HK-2 (cell line): Measurements from ENCODE around the gene RNF20.
"Not testable (repeated sequence)": the region's sequence is repeated elsewhere in the genome, so short reads cannot be mapped to it uniquely, and the experiment has no call there.

Experiments
- DNase-seq: peaks from one replicate; pipeline ENCODE4 v3.0.0-alpha.2; 2018; ENCODE audit not compliant: unreplicated experiment

RNF20 gene, protein sequence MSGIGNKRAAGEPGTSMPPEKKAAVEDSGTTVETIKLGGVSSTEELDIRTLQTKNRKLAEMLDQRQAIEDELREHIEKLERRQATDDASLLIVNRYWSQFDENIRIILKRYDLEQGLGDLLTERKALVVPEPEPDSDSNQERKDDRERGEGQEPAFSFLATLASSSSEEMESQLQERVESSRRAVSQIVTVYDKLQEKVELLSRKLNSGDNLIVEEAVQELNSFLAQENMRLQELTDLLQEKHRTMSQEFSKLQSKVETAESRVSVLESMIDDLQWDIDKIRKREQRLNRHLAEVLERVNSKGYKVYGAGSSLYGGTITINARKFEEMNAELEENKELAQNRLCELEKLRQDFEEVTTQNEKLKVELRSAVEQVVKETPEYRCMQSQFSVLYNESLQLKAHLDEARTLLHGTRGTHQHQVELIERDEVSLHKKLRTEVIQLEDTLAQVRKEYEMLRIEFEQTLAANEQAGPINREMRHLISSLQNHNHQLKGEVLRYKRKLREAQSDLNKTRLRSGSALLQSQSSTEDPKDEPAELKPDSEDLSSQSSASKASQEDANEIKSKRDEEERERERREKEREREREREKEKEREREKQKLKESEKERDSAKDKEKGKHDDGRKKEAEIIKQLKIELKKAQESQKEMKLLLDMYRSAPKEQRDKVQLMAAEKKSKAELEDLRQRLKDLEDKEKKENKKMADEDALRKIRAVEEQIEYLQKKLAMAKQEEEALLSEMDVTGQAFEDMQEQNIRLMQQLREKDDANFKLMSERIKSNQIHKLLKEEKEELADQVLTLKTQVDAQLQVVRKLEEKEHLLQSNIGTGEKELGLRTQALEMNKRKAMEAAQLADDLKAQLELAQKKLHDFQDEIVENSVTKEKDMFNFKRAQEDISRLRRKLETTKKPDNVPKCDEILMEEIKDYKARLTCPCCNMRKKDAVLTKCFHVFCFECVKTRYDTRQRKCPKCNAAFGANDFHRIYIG

DNA sequence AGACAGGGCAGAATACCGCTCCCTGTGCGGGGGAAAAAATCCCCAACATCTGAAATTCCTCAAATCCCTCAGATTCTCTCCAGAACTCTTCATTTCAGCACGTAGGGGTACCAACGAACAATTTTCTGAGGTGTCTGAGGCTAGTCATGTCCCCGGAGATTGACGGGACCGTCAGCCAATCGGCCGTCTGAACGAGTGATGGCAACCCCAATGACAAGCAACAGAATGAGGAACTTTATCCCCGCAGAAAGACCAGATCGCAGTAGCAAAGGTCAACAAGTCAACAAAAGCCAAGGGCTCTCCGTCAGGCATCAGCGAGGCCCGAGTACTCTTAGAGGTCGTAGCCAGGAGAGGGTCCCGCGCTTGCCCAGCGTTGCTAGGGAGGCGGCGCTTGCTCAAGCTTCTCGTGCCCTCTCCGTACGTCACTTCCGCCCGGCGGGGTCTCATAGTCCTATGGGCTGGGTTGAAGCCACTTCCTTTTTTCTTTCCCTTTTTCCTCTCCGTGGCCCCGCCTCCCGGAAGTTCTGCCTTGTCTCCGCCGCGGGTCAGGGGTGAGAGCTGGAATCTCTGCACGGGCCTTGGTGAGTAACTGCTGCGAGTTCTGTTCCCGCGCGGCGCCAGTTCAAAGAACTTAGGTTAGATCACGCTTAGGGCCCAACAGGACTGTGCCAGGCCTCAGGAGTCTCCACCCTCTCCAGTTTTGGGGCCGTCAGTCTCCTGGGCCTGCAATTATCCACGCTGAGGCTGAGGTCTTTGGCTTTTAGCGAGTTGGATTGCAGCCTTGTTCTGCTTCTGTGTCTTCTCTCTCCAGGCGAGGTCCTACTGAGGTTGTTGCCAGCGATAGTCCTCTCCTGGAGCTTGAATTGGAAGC, at the start of gene RNF20:
TSS of gene RNF20 (plus strand) at position 520 of the 871 bp plus-strand sequence. CDS start 1,571 bp downstream, outside the sequence.
- peak; percentile 98 for DNase-seq

DNA sequence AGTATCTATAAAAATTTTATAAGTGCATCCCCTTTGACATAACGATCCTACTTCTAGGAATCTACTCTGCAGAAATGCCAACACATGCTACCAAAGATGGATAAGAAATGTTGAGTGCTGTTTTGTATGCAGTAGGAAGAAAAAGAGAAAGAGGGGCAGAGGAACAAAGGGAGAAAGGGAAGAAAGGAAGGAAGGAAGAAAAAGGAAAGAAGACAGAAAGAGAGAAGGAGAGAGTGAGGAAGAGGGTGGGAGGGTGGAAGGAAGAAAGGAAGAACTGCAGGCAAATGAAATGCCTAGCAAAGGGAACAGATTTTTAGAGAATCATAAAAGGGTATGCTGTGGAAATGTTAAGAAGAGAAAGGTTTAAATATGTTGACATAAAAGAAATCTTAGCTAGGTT, 49.6 kb upstream of the RNF20 start:
- no peak for DNase-seq

DNA sequence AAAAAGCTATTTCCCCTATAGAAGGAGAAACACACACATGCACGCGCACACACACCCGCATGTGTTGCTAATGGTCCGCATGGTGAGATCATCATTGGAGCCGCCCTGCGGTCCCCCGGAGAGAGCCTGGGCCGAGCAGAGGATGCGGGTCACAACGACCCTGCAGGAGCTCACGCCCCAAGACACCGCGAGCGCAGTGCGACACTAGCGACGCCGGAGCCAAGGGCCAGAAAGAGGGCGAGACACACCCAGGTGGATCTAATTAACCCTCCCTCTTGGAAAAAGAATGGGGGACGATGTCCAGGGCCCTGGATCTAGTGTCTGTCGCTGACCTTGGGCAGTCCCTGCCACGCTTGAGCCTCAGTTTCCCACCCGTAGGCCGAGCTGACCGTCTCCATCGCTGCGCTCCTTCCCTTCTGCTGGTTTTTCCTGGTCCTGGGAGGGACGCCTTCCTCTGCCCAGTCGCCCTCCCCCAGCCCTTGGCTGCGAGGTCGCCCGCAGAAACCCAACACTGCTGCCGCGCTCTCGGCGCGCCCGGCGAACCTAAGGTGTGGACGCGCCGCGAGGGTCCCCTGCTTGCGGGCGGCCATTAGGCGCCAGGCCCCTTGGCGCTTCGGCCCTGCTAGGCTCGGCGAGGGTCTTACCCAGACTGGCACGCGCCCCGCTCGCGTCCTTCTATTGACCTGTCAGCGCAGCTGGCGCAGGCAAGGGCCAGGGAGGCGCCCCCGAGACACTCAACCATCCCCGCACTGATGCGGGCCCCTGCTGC, 47.5 kb upstream of the RNF20 start:
- DNase-seq, result peak; percentile 11

DNA sequence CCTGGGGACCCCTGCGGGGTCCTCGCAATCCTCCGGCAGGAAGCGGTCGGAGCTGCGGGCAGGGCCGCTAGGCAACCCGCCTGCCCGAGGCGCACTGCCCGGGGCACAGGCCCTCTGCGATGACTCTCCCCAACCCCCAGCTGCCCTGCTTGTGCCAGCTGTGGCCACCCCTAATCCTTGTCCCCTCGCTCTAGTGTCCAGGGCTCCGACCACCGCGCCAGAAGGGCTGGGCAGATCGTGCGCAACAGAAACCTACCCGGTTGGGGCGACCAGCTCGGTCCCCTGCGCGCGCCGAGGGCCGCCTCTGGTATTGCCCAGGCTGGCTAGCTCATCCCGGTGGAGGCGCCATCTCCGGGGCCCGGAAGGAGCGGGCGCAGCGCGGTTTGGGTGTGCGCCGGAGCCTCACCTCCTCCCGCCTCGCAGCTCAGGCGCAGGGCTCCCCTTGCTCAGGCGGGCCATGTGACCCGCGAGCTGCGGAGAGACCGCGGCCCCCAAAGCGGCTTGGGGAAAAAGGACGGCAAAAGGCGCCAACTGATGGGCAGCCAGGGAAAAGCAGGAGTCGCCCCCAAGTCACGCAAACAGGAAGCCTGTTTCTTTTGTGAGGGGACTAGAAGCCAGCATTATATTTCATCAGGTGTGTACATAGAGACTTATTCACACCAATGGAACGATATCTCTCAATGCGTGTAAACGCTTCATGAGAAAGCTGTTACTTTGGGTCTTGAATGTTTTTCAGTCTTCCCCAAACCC, 46.8 kb upstream of the RNF20 start:
- DNase-seq, result peak; percentile 19

DNA sequence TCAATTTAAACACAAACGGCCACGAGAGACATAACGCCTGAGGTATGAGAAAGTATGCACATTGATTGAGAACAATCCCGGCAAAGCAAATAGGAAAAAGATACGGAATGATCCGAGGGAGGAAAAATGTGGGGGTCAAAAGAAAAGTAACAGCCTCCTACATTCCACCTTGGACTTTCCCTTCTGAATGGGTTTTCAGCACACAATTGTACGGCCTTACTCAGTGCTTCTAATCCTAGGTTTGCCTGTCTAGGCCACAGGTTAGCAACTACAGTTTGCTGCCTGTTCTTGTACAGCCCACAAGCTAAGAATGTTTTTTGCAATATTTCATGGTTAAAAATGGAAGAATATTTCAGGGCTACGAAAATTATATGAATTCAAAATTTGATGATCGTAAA, 46.2 kb upstream of the RNF20 start:
- no peak for DNase-seq

DNA sequence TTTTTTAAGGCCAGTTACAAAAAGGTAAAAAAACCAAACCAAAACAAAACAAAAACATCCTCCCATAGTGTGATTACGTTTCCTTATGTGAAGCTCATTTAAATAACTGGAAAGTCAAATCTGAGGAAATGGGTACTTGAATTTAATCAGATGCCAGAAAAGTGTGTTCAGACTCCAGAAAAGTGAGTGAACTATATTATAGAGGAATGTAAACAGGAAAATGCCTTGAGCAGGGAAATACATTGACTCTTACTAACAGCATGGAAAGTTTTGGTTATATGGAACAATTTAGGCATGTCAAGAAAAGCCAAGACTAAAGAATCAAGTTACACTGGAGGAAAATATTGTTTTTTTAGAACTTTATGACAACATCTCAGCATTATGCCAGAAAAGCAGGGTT, 37.8 kb upstream of the RNF20 start:
- no peak for DNase-seq

DNA sequence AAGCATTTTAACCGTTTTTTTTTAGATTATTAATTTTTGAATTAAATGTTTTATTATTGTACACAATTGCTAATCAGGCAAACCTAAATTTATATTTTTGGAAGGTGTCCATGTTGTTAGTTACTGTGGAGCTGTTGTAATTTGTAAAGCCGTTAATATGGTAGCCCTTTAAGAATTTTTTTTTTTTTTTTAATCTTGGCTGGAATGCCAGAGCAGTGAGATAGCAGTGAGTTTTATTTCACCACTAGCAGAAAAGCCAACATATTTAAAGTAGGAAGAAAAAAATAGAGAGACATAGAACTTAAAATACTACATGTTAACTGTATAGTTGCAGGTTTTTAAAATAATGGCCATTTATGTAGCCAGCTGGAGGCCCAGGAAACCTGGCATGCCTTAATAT, 35.3 kb upstream of the RNF20 start:
- no peak for DNase-seq

DNA sequence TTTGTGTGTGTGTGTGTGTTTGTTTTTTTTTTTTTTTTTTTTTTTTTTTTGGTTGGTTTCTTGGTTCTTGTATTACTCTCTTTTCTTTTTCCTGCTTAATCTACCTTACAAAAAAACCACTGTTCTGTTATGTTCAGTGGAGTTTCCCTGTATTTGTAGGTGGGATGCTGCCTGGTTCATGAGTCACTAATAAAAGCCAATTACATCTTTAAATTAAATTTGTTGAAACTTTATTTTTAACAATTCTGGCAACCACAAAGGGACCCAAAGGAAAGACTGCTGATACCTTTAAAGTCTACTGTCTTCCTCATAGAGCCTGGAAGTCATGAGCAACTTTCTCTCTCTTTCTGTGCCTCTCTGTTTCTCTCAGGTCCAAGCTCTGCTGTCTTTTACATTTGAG, 29.5 kb upstream of the RNF20 start:
- no peak for DNase-seq

DNA sequence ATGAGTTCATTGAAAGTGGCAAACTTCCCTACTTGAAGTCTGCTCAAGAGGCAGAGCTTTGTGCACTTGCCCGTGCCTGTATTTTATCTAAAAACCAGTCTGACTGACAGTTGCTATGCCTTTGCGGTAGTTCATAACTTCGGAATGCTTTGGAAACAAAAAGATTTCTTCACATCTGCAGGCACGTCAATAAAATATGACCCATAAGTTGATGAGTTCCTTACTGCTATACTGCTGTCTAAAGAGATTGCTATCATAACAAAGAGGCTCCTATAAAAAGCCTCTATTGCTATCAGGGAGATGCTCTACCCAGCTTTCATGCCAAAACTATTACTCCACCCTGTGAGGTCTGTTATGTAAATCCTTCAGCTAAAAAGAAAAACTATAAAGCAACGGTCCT, 25.4 kb upstream of the RNF20 start:
- no peak for DNase-seq

DNA sequence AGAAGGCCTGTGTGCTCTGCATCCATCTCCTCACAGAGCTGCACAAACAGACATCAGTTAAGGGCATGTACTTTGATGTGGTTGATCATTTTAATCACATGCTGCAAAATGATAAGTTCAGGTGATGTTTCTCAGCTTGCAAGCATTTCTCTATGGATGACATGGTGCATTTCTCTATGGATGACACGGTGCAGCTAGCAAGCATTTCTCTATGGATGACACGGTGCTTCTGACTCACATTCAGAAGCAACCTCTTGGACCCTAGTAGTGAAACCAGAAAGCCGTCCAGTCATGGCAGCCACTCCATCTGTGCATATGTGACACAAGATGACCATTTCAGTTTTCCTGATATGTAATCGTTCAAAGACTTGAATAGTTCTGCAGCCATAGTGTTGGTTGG, 24.1 kb upstream of the RNF20 start:
- DNase-seq, result no peak

DNA sequence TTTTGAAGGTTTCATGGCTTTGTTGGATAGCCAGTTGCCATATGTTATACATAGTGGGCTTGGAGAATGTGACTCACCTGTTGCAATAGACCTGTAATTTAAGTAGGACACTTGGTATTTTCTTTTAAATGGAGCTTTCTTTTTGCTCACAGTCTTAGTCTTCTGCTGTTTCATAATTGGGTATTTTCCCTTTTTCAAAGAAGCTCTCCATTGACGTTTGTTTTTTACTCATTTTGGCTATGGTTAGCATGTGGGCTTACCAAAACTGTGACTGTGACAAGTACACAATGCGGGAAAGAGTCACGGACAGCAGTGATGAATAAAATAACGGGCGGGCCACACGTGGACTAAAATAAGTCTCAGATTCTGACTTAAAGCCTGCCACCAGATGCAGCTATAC, 23.2 kb upstream of the RNF20 start:
- DNase-seq, result no peak

DNA sequence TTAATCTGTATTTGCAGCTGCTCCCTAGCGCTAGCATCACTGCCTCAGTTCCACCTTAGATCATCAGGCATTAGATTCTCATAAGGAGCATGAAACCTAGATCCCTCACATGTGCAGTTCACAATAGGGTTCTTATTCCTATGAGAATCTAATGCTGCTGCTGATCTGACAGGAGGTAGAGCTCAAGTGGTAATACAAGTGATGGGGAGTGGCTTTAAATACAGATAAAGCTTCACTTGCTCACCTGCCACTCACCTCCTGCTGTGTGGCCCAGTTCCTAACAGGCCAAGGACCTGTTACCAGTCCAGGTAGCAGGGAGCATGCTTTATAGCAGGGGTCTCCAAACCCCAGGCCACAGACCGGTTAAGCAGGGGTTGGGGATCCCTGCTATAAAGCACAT, 22.6 kb upstream of the RNF20 start:
- DNase-seq, result no peak

DNA sequence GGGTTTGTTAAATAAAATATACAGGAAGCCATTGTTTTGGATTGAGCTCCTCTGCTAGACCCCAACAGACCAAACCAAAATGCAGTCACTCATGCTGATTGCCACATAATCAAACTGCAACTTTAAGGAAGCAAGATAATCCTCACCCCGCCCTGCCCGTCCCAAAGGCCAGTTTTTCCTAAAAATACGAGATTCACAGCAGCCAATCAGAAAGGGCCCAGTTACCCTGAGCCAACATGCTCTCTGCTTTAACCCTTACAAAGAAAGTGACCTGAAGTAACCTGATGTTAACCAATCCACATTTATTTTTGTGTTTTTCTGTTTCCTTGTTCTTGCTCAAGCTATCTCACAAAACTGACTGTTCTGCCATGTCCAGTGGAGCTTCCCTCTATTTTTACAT, 21.5 kb upstream of the RNF20 start:
- no peak for DNase-seq

DNA sequence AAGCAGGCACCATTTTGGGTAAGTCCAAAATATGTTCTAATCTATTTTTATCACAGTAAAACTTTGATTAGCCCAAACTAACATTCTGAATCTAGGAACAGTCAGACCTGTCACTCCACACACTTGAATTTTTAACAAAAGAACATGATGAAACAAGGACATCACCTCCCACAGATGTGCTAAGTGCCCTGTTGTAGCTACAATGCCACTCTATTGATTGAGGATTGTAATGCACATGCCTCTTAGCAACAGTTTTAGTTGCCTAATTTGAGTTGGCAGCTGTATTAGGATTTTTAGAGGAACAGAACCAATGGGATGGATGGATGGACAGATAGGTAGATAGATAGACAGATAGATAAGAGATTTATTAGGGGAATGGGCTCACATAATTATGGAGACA, 20.3 kb upstream of the RNF20 start:
- no peak for DNase-seq

DNA sequence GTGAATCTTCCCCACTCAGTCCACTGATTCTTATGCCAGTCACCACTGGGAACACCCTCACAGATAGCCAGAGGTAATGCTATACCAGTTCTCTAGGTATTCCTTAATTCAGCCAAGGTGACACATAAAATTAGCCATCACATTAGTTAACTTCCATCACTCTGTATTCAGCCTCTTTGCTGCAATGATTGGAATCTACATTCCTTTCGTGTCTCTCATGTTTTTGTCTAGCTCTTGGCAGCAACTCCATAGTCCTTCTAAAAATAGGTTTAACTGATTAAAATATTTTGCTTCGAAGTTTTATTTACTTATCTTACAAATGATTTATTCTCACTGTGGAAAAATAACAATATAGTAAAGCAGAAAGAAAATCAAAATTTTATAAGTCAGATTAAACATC, 19.6 kb upstream of the RNF20 start:
- DNase-seq, result no peak

DNA sequence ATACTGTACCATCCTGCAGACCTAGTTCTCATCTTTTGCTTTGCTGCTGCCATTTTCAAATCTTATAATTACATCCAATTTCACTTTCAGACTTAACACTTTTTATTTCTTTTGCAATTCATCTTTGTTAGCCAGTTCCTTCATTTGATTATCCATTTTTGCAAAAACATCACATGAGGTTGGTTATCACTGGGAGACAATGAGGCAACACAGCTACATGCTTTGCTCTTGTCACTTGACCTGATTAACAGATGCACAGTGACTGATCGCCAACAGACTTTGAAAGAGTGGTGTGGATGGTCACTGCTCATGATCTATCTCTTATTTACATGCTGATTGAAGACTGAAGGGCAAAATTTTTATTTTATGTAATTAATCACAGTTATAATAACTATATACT, 17.0 kb upstream of the RNF20 start:
- DNase-seq, result no peak

DNA sequence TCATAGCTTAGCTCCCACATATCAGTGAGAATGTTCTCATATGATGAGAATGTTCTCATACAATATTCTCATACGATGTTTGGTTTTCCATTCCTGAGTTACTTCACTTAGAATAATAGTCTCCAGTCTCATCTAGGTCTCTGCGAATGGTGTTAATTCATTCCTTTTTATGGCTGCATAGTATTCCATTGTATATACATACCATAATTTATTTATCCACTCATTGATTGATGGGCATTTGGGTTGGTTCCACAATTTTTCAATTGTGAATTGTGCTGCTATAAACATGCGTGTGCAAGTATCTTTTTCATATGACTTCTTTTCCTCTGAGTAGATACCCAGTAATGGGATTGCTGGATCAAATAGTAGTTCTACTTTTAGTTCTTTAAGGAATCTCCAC, 15.2 kb upstream of the RNF20 start:
- not testable (repeated sequence) for DNase-seq

DNA sequence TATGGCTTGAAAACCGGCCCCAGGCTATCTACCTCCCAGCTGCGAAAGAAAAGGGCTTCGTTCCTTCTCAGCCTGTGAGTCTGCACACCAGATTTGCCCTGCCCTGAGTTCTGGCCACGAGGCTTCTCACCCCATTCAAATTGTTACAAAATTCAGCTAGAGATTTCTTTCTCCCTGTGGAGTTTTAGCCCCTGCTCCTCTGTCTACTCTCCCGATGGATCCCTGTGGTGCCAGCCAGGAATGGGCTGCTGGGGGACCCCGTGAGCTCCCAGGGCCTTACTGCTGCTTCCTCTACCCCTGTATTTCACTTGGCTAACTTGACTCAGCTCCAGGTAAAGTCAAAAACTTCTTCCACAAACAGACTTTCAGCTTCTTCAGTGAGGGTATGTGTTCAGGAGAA, 9.3 kb upstream of the RNF20 start:
- no peak for DNase-seq

DNA sequence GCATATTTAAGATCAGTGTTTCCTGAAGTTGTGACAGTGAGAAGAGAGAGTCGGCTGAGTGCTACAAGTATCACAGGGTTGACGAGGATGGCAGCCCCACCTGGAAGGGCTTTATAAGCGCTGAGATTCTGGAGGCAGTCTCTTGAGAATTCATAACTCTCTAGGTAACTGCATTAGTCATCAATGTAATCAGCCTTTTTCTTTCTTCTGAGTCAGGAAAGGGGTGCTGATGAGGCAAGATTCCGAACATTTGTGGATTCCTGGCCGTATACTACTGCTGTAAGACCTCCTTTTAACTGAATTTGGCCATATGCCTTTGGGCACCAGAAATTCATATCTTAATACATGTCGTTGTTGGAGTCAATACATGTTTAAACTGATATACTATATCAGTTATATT, 6.6 kb upstream of the RNF20 start:
- no peak for DNase-seq

DNA sequence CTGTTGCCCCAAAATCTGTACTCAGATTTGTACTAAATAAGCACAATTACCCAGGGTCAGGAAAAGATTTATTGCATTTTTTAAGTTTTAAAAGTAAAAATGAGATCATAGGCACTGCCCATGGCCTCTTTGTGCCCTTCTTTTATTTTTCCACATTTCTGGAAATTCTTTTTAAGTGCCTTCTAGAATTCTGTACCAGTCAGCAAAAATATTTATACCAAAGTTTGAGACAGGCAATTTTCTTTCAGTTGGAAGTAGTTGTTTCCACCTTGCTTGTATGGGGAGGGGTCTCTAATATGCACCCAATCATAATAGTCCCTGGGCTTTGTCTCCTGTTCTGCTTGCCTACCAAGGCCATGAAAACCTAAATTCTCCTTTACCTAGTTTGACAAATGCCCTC, 5.6 kb upstream of the RNF20 start:
- DNase-seq, result no peak
